H1 (cell line): ENCODE measurements around the gene CEP85. TPM values are rescaled to one million over a fixed set of nuclear protein-coding genes. Genes with fewer than 3 reads are reported as not detected.

ENCODE experiments used
- CTCF ChIA-PET: fragments of 300-600 bp; sonication (Branson Sonifier 250); formaldehyde crosslinking; loops from one replicate; lab custom pipeline; 2021; ENCODE audit not compliant: partially characterized antibody; lab: Charles Lee
- POLR2A ChIA-PET: fragments of 300-600 bp; sonication (Branson Sonifier 250); formaldehyde crosslinking; loops from one replicate; lab custom pipeline; 2021; ENCODE audit warnings: inconsistent platforms; ENCODE audit not compliant: partially characterized antibody; lab: Charles Lee
- DNase-seq, 2 experiments: peaks; one replicate each; pipeline versions ENCODE4 v3.0.0 to v3.0.0-alpha.2; 2010 to 2022; ENCODE audit warnings: low spot score in 2 of 2, low read depth in 1 of 2, mixed read lengths in 1 of 2
- FAIRE-seq: peaks from 2 replicates; lab custom pipeline; 2011; peaks lifted over from hg19 to GRCh38; lab: Jason Lieb, UNC
- H2AFZ ChIP-seq: 2 replicates; pipeline ENCODE4 v1.8.1; 2012; ENCODE audit warnings: low read length, inconsistent platforms
- H2AK5ac ChIP-seq: 2 replicates; pipeline ENCODE4 v1.6.1; 2013; ENCODE audit warnings: low read depth, low read length
- H2BK120ac ChIP-seq: replicated peaks from 2 replicates; pipeline ENCODE3; 2013; ENCODE audit warnings: low read depth, low read length, inconsistent platforms
- H2BK12ac ChIP-seq: 2 replicates; pipeline ENCODE4 v1.6.1; 2013; ENCODE audit warnings: low read depth, low read length
- H2BK15ac ChIP-seq: 2 replicates; pipeline ENCODE4 v1.6.1; 2013; ENCODE audit warnings: low read length
- H2BK20ac ChIP-seq: 2 replicates; pipeline ENCODE4 v1.6.1; 2013; ENCODE audit warnings: low read length
- H2BK5ac ChIP-seq: 2 replicates; pipeline ENCODE4 v1.6.1; 2013; ENCODE audit warnings: low read depth, low read length
- H3K14ac ChIP-seq: 2 replicates; pipeline ENCODE4 v1.6.1; 2013; ENCODE audit warnings: inconsistent platforms; ENCODE audit not compliant: insufficient read length
- H3K18ac ChIP-seq: 2 replicates; pipeline ENCODE4 v1.6.1; 2013; ENCODE audit warnings: low read length; ENCODE audit errors: extremely low read depth
- H3K23ac ChIP-seq: 2 replicates; pipeline ENCODE4 v1.6.1; 2013; ENCODE audit warnings: inconsistent platforms; ENCODE audit not compliant: insufficient read length
- H3K23me2 ChIP-seq: 2 replicates; pipeline ENCODE4 v1.6.1; 2013; ENCODE audit warnings: low read depth, low read length
- H3K27ac ChIP-seq: 2 replicates; pipeline ENCODE4 v1.6.1; 2011; ENCODE audit warnings: low read depth, low read length, inconsistent platforms
- H3K27me3 ChIP-seq, 4 experiments: replicated peaks in 1 of 4; 1 replicate in 1 of 4; 2 replicates in 3 of 4; pipeline versions ENCODE4 v1.6.1 to v1.8.1; 2011 to 2013; ENCODE audit warnings: low read length in 3 of 4, mild to moderate bottlenecking in 3 of 4, inconsistent platforms in 2 of 4, mixed read lengths in 2 of 4, moderate library complexity in 1 of 4; ENCODE audit not compliant: control insufficient read depth in 3 of 4, insufficient read depth in 3 of 4; ENCODE audit errors: extremely low read depth in 1 of 4
- H3K36me3 ChIP-seq, 4 experiments: 2 replicates each; pipeline versions ENCODE4 v1.6.1 to v1.8.1; 2011 to 2013; ENCODE audit warnings: mild to moderate bottlenecking in 4 of 4, low read length in 3 of 4, moderate library complexity in 2 of 4, control low read depth in 1 of 4, inconsistent platforms in 1 of 4; ENCODE audit not compliant: insufficient read depth in 4 of 4, control insufficient read depth in 2 of 4
- H3K4ac ChIP-seq: replicated peaks from 2 replicates; pipeline ENCODE3; 2013; ENCODE audit warnings: low read length, low read depth, mixed read lengths, inconsistent platforms; ENCODE audit not compliant: insufficient read length
- H3K4me1 ChIP-seq, 4 experiments: replicated peaks in 1 of 4; 1 replicate in 1 of 4; 2 replicates in 3 of 4; pipeline versions ENCODE4 v1.6.1 to v1.8.1; 2011 to 2013; ENCODE audit warnings: low read length in 3 of 4, inconsistent platforms in 2 of 4, mixed read lengths in 1 of 4; ENCODE audit not compliant: insufficient read depth in 4 of 4, control insufficient read depth in 3 of 4
- H3K4me2 ChIP-seq, 2 experiments: 2 replicates each; pipeline versions ENCODE4 v1.6.1 to v1.8.1; 2011 to 2013; ENCODE audit warnings: low read depth in 2 of 2, low read length in 2 of 2, control low read depth in 1 of 2, inconsistent platforms in 1 of 2, mild to moderate bottlenecking in 1 of 2; ENCODE audit not compliant: insufficient read depth in 1 of 2
- H3K4me3 ChIP-seq, 4 experiments: fragments of 200-600, 300-600 bp in 1 of 4; sonication (generic), shearing (Covaris generic), sonication (Bioruptor Twin) in 1 of 4; 2 replicates each; pipeline versions ENCODE4 v1.5.1 to v1.8.1; 2011 to 2016; ENCODE audit warnings: low read length in 4 of 4, low read depth in 3 of 4, control low read depth in 2 of 4, inconsistent platforms in 2 of 4, mild to moderate bottlenecking in 2 of 4, mixed read lengths in 1 of 4, moderate library complexity in 1 of 4; ENCODE audit not compliant: insufficient read depth in 2 of 4; ENCODE audit errors: extremely low read depth in 1 of 4
- H3K56ac ChIP-seq: replicated peaks from 2 replicates; pipeline ENCODE3; 2013; ENCODE audit warnings: low read depth, mild to moderate bottlenecking, mixed read lengths, low read length, inconsistent platforms; ENCODE audit not compliant: insufficient read length
- H3K79me1 ChIP-seq: 2 replicates; pipeline ENCODE4 v1.6.1; 2013; ENCODE audit warnings: low read depth, low read length, control low read depth
- H3K79me2 ChIP-seq, 2 experiments: 2 replicates each; pipeline versions ENCODE4 v1.6.1 to v1.8.1; 2012 to 2013; ENCODE audit warnings: low read length in 2 of 2, mild to moderate bottlenecking in 2 of 2, inconsistent platforms in 1 of 2; ENCODE audit not compliant: insufficient read depth in 2 of 2, control insufficient read depth in 1 of 2
- H3K9ac ChIP-seq, 4 experiments: replicated peaks in 1 of 4; 1 replicate in 1 of 4; 2 replicates in 3 of 4; pipeline versions ENCODE4 v1.6.1 to v1.8.1; 2011 to 2013; ENCODE audit warnings: low read depth in 3 of 4, low read length in 3 of 4, control low read depth in 2 of 4, mild to moderate bottlenecking in 2 of 4, moderate library complexity in 2 of 4, inconsistent platforms in 1 of 4; ENCODE audit errors: extremely low read depth in 1 of 4
- H3K9me3 ChIP-seq, 2 experiments: 2 replicates each; pipeline versions ENCODE4 v1.6.1 to v1.8.1; 2012 to 2013; ENCODE audit warnings: mild to moderate bottlenecking in 2 of 2, moderate library complexity in 2 of 2, control low read depth in 1 of 2, inconsistent platforms in 1 of 2, low read depth in 1 of 2, low read length in 1 of 2, mixed read lengths in 1 of 2; ENCODE audit not compliant: insufficient read depth in 2 of 2
- H4K20me1 ChIP-seq, 2 experiments: replicated peaks in 1 of 2; 2 replicates each; pipeline versions ENCODE3 to v1.8.1; 2011 to 2013; ENCODE audit warnings: inconsistent platforms in 2 of 2, low read length in 2 of 2, mild to moderate bottlenecking in 1 of 2; ENCODE audit not compliant: insufficient read depth in 2 of 2, control insufficient read depth in 1 of 2
- H4K5ac ChIP-seq: 2 replicates; pipeline ENCODE4 v1.6.1; 2013; ENCODE audit warnings: low read length, low read depth, mixed read lengths, inconsistent platforms; ENCODE audit not compliant: insufficient read length
- H4K8ac ChIP-seq: 2 replicates; pipeline ENCODE4 v1.8.0; 2013; ENCODE audit warnings: mild to moderate bottlenecking, moderate library complexity, low read length, inconsistent platforms; ENCODE audit not compliant: insufficient read depth; ENCODE audit errors: extremely low read depth
- H4K91ac ChIP-seq: replicated peaks from 2 replicates; pipeline ENCODE3; 2013; ENCODE audit warnings: low read length, mixed read lengths, inconsistent platforms; ENCODE audit not compliant: insufficient read length
- BCL11A ChIP-seq, 2 experiments: IDR thresholded peaks; one replicate each; pipeline ENCODE4 v1.6.1; 2011; ENCODE audit warnings: low read depth in 2 of 2, low read length in 2 of 2, mild to moderate bottlenecking in 2 of 2
- BRCA1 ChIP-seq: IDR thresholded peaks from 2 replicates; pipeline ENCODE4 v1.6.1; 2012; ENCODE audit warnings: low read depth, low read length, improper control_type of control experiment
- CEBPB ChIP-seq: IDR thresholded peaks from 2 replicates; pipeline ENCODE4 v1.6.1; 2012; ENCODE audit warnings: low read depth, low read length
- EGR1 ChIP-seq: IDR thresholded peaks from 2 replicates; pipeline ENCODE4 v1.6.1; 2011; ENCODE audit warnings: low read depth, low read length, borderline replicate concordance
- EP300 ChIP-seq, 2 experiments: IDR thresholded peaks; 1 replicate in 1 of 2; 2 replicates in 1 of 2; pipeline ENCODE4 v1.6.1; 2011 to 2012; ENCODE audit warnings: low read depth in 2 of 2, low read length in 2 of 2, mild to moderate bottlenecking in 2 of 2, borderline replicate concordance in 1 of 2, inconsistent platforms in 1 of 2, moderate library complexity in 1 of 2
- MAFK ChIP-seq: IDR thresholded peaks from 2 replicates; pipeline ENCODE4 v1.6.1; 2012; ENCODE audit warnings: low read depth, mild to moderate bottlenecking, improper control_type of control experiment, low read length
- NANOG ChIP-seq: IDR thresholded peaks from 2 replicates; pipeline ENCODE4 v1.6.1; 2011; ENCODE audit warnings: low read length, low read depth, mild to moderate bottlenecking, inconsistent platforms; ENCODE audit not compliant: insufficient read depth, poor library complexity, severe bottlenecking
- PHF8 ChIP-seq: fragments of 200-600 bp; sonication (generic); conservative IDR thresholded peaks from 2 replicates; pipeline ENCODE4 v1.7.1; 2012; ENCODE audit warnings: low read depth, mild to moderate bottlenecking, inconsistent platforms, low read length, moderate library complexity
- POLR2AphosphoS5 ChIP-seq: IDR thresholded peaks from 2 replicates; pipeline ENCODE4 v1.6.1; 2011; ENCODE audit warnings: low read depth, low read length
- RXRA ChIP-seq: IDR thresholded peaks from 2 replicates; pipeline ENCODE4 v1.6.1; 2011; ENCODE audit warnings: low read depth, mild to moderate bottlenecking, low read length, moderate library complexity; ENCODE audit not compliant: insufficient read depth
- SP2 ChIP-seq: IDR thresholded peaks from 2 replicates; pipeline ENCODE4 v1.6.1; 2012; ENCODE audit warnings: mild to moderate bottlenecking, low read length, inconsistent platforms
- WGBS, 2 experiments: shearing (Covaris generic) in 1 of 2; methylation state at CpG; one replicate each; pipeline versions ENCODE4 v1.1.6 to v1.1.7; 2013 to 2015; ENCODE audit warnings: low lambda C conversion rate in 2 of 2, mixed read lengths in 2 of 2, inconsistent platforms in 1 of 2, low coverage in 1 of 2, missing lambda C conversion rate in 1 of 2; ENCODE audit not compliant: insufficient replicate concordance in 2 of 2, insufficient coverage in 1 of 2, insufficient read length in 1 of 2; ENCODE audit errors: extremely low coverage in 1 of 2, missing lambda C conversion rate in 1 of 2; 5-methylcytosine and 5-hydroxymethylcytosine counted together
- polyA plus RNA-seq, 7 experiments: library from polyadenylated mRNA; depleted of rRNA in 3 of 7; stranded (reverse) in 5 of 7; unstranded in 2 of 7; fragments of >200 nt in 5 of 7; fragments of 200-250 nt in 2 of 7; gene quantifications; 1 replicate in 5 of 7; 2 replicates in 1 of 7; 4 replicates in 1 of 7; pipeline versions ENCODE4 v1.2.1 to v1.2.3, GENCODE V29; 2011 to 2013; ENCODE audit warnings: missing spikeins in 2 of 7, mixed read lengths in 2 of 7
- total RNA-seq: library from RNA; stranded (reverse); fragmentation: NEBNext Ultra II Directional; extraction: Animal tissue kit (Norgen Biotek cat#: 25700); gene quantifications from 2 replicates; pipeline ENCODE4 v1.2.1, GENCODE V29; 2021
- TF ChIP-seq, protein P1 (sequence below): IDR thresholded peaks from 2 replicates; pipeline ENCODE4 v1.6.1; 2011; ENCODE audit warnings: low read length, improper control_type of control experiment
- TF ChIP-seq, protein P2 (sequence below): IDR thresholded peaks from 2 replicates; pipeline ENCODE4 v1.6.1; 2012; ENCODE audit warnings: inconsistent platforms

Gene CEP85
- total and polyA plus RNA-seq, 2 of the 8 experiments (the other 6 are each of a cell fraction or from before 2014, with no cell fraction given) = 40.4 to 43.7 TPM

DNA sequence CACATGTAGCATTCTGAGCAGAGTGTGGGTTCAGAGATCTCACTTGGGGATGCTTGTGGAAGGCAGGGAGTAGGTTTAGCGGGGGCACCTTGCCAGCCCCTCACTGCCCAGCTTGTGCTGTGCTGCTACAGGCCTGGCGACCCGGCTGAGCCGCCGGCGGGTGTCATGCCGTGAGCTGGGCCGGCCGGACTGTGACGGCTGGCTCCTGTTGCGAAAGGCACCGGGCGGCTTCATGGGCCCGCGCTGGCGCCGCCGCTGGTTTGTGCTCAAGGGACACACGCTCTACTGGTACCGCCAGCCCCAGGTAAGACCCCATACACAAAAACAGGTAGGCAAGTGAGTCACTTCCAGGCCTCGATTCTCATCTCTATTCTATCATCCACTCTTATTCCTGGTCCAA is 49.1 kb upstream of the CEP85 start:
- FAIRE-seq (no peak), DNase-seq (no peak)
- Histone ChIP-seq H3K18ac (no peak overlapping the region), H2BK5ac (no peak overlapping the region), H3K79me2 (no peaks in the 10 kb centered on the region), H3K9ac (no peak overlapping the region), H3K4me3 (no peak overlapping the region), H4K20me1 (no peaks in the 10 kb centered on the region), H3K36me3 (peaks cover 0 to 10% (median 3%) of the 10 kb centered on the region in 4 experiments; a peak in 4 of 8 replicates), H2BK15ac (no peak overlapping the region), H3K14ac (no peak overlapping the region), H3K27me3 (no peaks in the 10 kb centered on the region), H3K23me2 (no peaks in the 10 kb centered on the region), H4K91ac (no peak overlapping the region), H2AK5ac (no peak overlapping the region), H3K27ac (no peak overlapping the region), H3K56ac (no peak overlapping the region), H4K8ac (no peak overlapping the region), H2BK20ac (no peak overlapping the region), H4K5ac (no peak overlapping the region), H3K4me1 (no peaks in the 10 kb centered on the region), H2BK120ac (no peak overlapping the region), H3K23ac (no peak overlapping the region), H2BK12ac (no peak overlapping the region), H3K4ac (no peak overlapping the region), H3K79me1 (no peaks in the 10 kb centered on the region), H3K4me2 (no peak overlapping the region), H3K9me3 (no peaks in the 10 kb centered on the region), H2AFZ (no peak overlapping the region)
- ChIA-PET CTCF (interaction anchor here (0.7 to 12.6 kb wide), 3 partner anchors 11 to 570 kb away, joined by 4 to 159 read pairs (median 7); partner anchors contain the start of genes C1orf232, CEP85, CNKSR1 and ZNF593), POLR2A (interaction anchor here (0.8 to 1.5 kb wide), 2 partner anchors 11 to 20 kb away, joined by 4 to 5 read pairs; no protein-coding TSS in a partner anchor)
- 97% methylated on average over 21 of the region's 21 CpGs; no CpG with 5 or more reads in 1 of the 2 experiments for WGBS, 2 experiments
- TF ChIP-seq, protein P1, sequence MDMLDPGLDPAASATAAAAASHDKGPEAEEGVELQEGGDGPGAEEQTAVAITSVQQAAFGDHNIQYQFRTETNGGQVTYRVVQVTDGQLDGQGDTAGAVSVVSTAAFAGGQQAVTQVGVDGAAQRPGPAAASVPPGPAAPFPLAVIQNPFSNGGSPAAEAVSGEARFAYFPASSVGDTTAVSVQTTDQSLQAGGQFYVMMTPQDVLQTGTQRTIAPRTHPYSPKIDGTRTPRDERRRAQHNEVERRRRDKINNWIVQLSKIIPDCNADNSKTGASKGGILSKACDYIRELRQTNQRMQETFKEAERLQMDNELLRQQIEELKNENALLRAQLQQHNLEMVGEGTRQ = no peak
- TF ChIP-seq BCL11A (IDR thresholded peaks at IDR 0.05; ENCODE audit: low read depth in 2 of 2, low read length in 2 of 2) (no peak), SP2 (no peak), POLR2AphosphoS5 (no peak), EGR1 (no peak), EP300 (IDR thresholded peaks at IDR 0.05; ENCODE audit: borderline replicate concordance in 1 of 2, low read depth in 2 of 2, low read length in 2 of 2) (no peak), MAFK (no peak), NANOG (no peak), BRCA1 (no peak), PHF8 (no peak), RXRA (no peak), CEBPB (no peak)
- TF ChIP-seq, protein P2, sequence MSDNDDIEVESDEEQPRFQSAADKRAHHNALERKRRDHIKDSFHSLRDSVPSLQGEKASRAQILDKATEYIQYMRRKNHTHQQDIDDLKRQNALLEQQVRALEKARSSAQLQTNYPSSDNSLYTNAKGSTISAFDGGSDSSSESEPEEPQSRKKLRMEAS = no peak
